HCT116 (cell line): Measurements from ENCODE around the gene ETV5. TPM values are rescaled to one million over a fixed set of nuclear protein-coding genes. Genes with fewer than 3 reads are reported as not detected.

Source experiments
- ATAC-seq: fragments of 200-7000 bp; cut with Tn5 transposase; 2 replicates; pipeline ENCODE4 v1.9.1; 2020; ENCODE audit warnings: mild to moderate bottlenecking, moderate library complexity
- BruUV-seq: library from RNA; stranded (reverse); fragments of 400-500 nt; replicated peaks from 2 replicates; lab custom pipeline; 2021; lab: Mats Ljungman, UMichigan
- CTCF ChIA-PET: fragments of 300-600 bp; sonication (Branson Sonifier 250); formaldehyde crosslinking; loops from one replicate; lab custom pipeline; 2021; ENCODE audit warnings: antibody characterized with exemption; lab: Charles Lee
- POLR2A ChIA-PET: fragments of 300-600, 350-600 bp; sonication (Branson Sonifier 250); formaldehyde crosslinking; loops from one replicate; lab custom pipeline; 2021; ENCODE audit warnings: antibody characterized with exemption; lab: Charles Lee
- RAD21 ChIA-PET, 2 experiments: fragments of 300-600 bp; sonication (Branson Sonifier 250); formaldehyde crosslinking; loops; one replicate each; lab custom pipeline; 2023; ENCODE audit warnings: low total read pairs in 2 of 2; ENCODE audit not compliant: uncharacterized antibody in 2 of 2, unreplicated experiment in 2 of 2, low non-redundant PET in 1 of 2; lab: Charles Lee
- DNase-seq: peaks from one replicate; pipeline ENCODE4 v3.0.0-alpha.2; 2010; ENCODE audit warnings: low read depth, low spot score
- H2AFZ ChIP-seq: fragments of 200-600 bp; shearing (Covaris generic), sonication (generic); 2 replicates; pipeline ENCODE4 v1.6.1; 2017; ENCODE audit warnings: low read depth, mixed run types, mixed read lengths, antibody characterized with exemption, low read length; ENCODE audit not compliant: poor library complexity, severe bottlenecking
- H3K27ac ChIP-seq: 2 replicates; pipeline ENCODE4 v1.5.1; 2012; ENCODE audit warnings: low read depth, low read length
- H3K27me3 ChIP-seq: fragments of 200-600 bp; sonication (generic); 2 replicates; pipeline ENCODE4 v1.6.1; 2016; ENCODE audit warnings: mixed run types, low read length, mixed read lengths; ENCODE audit not compliant: insufficient read depth
- H3K36me3 ChIP-seq, 2 experiments: fragments of 200-500 bp in 1 of 2; fragments of 200-600 bp in 1 of 2; sonication (Bioruptor generic) in 1 of 2; sonication (generic) in 1 of 2; 2 replicates each; pipeline versions ENCODE4 v1.5.1 to v1.6.1; 2014 to 2016; ENCODE audit warnings: low read length in 2 of 2, inconsistent platforms in 1 of 2, mixed read lengths in 1 of 2, mixed run types in 1 of 2; ENCODE audit not compliant: insufficient read depth in 2 of 2, control insufficient read depth in 1 of 2
- H3K4me1 ChIP-seq, 2 experiments: fragments of 200-600 bp in 1 of 2; sonication (generic) in 1 of 2; 2 replicates each; pipeline versions ENCODE4 v1.5.1 to v1.6.1; 2012 to 2017; ENCODE audit warnings: low read length in 2 of 2, inconsistent platforms in 1 of 2, mild to moderate bottlenecking in 1 of 2, mixed read lengths in 1 of 2, mixed run types in 1 of 2, moderate library complexity in 1 of 2; ENCODE audit not compliant: insufficient read depth in 2 of 2, control insufficient read depth in 1 of 2
- H3K4me2 ChIP-seq: fragments of 200-600 bp; sonication (generic); 2 replicates; pipeline ENCODE4 v1.6.1; 2017; ENCODE audit warnings: mixed run types, low read length, mixed read lengths
- H3K4me3 ChIP-seq, 2 experiments: fragments of 200-600 bp in 1 of 2; sonication (generic) in 1 of 2; replicated peaks in 1 of 2; 2 replicates each; pipeline ENCODE4 v1.5.1; 2011 to 2016; ENCODE audit warnings: low read length in 2 of 2, control low read depth in 1 of 2, low read depth in 1 of 2, mild to moderate bottlenecking in 1 of 2, mixed read lengths in 1 of 2, mixed run types in 1 of 2
- H3K79me2 ChIP-seq: fragments of 200-600 bp; sonication (generic); 2 replicates; pipeline ENCODE4 v1.6.1; 2017; ENCODE audit warnings: mild to moderate bottlenecking, mixed run types, low read length, moderate library complexity, mixed read lengths; ENCODE audit not compliant: insufficient read depth
- H3K9ac ChIP-seq: fragments of 200-600 bp; sonication (generic); 2 replicates; pipeline ENCODE4 v1.6.1; 2016; ENCODE audit warnings: low read length, mixed read lengths
- H3K9me2 ChIP-seq: fragments of 200-600 bp; sonication (generic), shearing (Covaris generic); 2 replicates; pipeline ENCODE4 v1.6.1; 2017; ENCODE audit warnings: mixed run types, mild to moderate bottlenecking, moderate library complexity; ENCODE audit not compliant: insufficient read depth
- H3K9me3 ChIP-seq, 2 experiments: fragments of 200-500 bp in 1 of 2; fragments of 200-600 bp in 1 of 2; sonication (Bioruptor generic) in 1 of 2; sonication (generic) in 1 of 2; 2 replicates each; pipeline ENCODE4 v1.6.1; 2014 to 2017; ENCODE audit warnings: low read length in 2 of 2, mixed read lengths in 2 of 2, inconsistent platforms in 1 of 2, low read depth in 1 of 2, mild to moderate bottlenecking in 1 of 2, mixed run types in 1 of 2, moderate library complexity in 1 of 2; ENCODE audit not compliant: control insufficient read depth in 1 of 2, insufficient read depth in 1 of 2
- H4K20me1 ChIP-seq: fragments of 200-600 bp; sonication (generic), shearing (Covaris generic); 2 replicates; pipeline ENCODE4 v1.6.1; 2017; ENCODE audit warnings: mixed run types, mild to moderate bottlenecking, moderate library complexity; ENCODE audit not compliant: insufficient read depth
- CEBPB ChIP-seq: IDR thresholded peaks from 2 replicates; pipeline ENCODE4 v1.6.1; 2012; ENCODE audit warnings: low read depth
- EGR1 ChIP-seq: IDR thresholded peaks from 2 replicates; pipeline ENCODE4 v1.6.1; 2012; ENCODE audit warnings: low read depth
- ELF1 ChIP-seq: IDR thresholded peaks from 2 replicates; pipeline ENCODE4 v1.6.1; 2012; ENCODE audit warnings: low read depth, borderline replicate concordance
- EZH2 ChIP-seq: fragments of 200-600 bp; sonication (generic); IDR thresholded peaks from 2 replicates; pipeline ENCODE4 v1.6.1; 2017; ENCODE audit warnings: antibody characterized with exemption, mixed run types
- EZH2phosphoT487 ChIP-seq: fragments of 200-600 bp; IDR thresholded peaks from 2 replicates; pipeline ENCODE4 v1.6.1; 2018; ENCODE audit warnings: antibody characterized with exemption, borderline replicate concordance
- JUND ChIP-seq: IDR thresholded peaks from 2 replicates; pipeline ENCODE4 v1.6.1; 2012
- POLR2A ChIP-seq: IDR thresholded peaks from 2 replicates; pipeline ENCODE4 v1.7.0; 2011; ENCODE audit warnings: borderline replicate concordance; ENCODE audit not compliant: insufficient read depth, insufficient read length; ENCODE audit errors: extremely low read depth
- POLR2AphosphoS5 ChIP-seq: IDR thresholded peaks from 2 replicates; pipeline ENCODE4 v1.6.1; 2011; ENCODE audit warnings: mild to moderate bottlenecking, low read depth, low read length, moderate library complexity
- SIN3A ChIP-seq: IDR thresholded peaks from 2 replicates; pipeline ENCODE4 v1.6.1; 2012; ENCODE audit warnings: low read depth
- SP1 ChIP-seq: IDR thresholded peaks from 2 replicates; pipeline ENCODE4 v1.6.1; 2012; ENCODE audit warnings: low read depth
- SRF ChIP-seq: IDR thresholded peaks from 2 replicates; pipeline ENCODE4 v1.6.1; 2012; ENCODE audit warnings: low read depth
- TCF7L2 ChIP-seq: IDR thresholded peaks from 2 replicates; pipeline ENCODE4 v1.7.0; 2011; ENCODE audit warnings: borderline replicate concordance, inconsistent platforms; ENCODE audit not compliant: insufficient read depth, insufficient read length; ENCODE audit errors: extremely low read depth
- YY1 ChIP-seq: IDR thresholded peaks from 2 replicates; pipeline ENCODE4 v1.6.1; 2011; ENCODE audit warnings: low read length, low read depth, moderate library complexity, mild to moderate bottlenecking; ENCODE audit not compliant: insufficient replicate concordance; ENCODE audit errors: extremely low read depth
- intact Hi-C: fragments of 100-400 bp; cut with micrococcal nuclease; formaldehyde crosslinking; loops from 2 replicates; pipeline ENCODE4 v1.10.0; 2022
- total RNA-seq: library from RNA; stranded (reverse); gene quantifications from one replicate; pipeline ENCODE4 v1.2.1, GENCODE V29; 2021; ENCODE audit not compliant: unreplicated experiment
- TF ChIP-seq, protein P1 (sequence below): IDR thresholded peaks from 2 replicates; pipeline ENCODE4 v1.6.1; 2012

ETV5 gene
- total RNA-seq, 1 experiment from 2014 or later, result 89.7 TPM

DNA sequence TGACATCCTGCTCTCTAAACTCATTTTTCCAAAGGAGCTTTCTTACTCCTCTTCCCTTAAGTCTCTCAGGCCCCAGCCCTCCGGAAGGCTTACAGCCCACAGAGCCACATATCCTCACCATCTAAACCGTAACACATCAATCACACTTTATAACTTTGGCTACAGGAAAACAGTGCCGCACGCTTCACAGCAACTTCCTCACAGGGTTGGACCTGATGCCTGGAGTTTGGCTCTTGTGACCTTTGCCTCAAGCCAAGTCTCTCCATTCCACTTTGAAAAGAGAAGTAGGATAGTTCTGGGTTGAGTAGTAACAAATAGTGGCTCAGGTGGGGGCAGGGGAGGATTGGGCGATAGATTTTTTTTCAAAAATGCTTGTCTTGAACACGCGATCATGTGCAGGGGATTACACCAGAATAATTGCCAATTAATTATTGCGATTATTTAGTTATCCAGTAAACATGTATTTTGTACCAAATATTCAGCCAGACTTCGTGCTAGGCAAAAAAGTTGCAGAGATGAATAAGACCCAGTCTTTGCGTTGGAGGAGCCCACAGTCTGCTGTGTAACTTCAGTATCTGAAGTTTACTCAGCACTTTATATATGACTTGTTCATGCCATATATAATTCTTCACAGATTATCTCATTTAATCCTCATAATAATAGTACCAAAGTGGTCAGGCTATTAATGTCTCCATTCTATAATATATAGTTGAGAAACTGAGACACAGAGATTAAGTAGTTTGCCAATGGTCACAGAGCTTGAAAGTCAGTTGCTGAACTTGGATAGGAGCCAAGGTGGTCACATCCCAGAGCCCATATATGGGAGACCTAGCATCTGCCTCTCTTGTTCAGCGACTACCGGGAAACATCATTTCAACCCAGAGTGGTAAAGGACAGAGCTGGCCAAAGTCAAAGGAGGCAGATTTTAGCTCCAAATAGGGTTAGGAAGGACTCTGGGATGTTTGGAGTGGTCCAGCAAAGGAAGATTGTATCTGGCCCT is 2.4 kb upstream of the ETV5 start:
- H3K9me3 ChIP-seq, result no peaks in the 10 kb centered on the region
- no peak overlapping the region for H3K9ac ChIP-seq
- intact Hi-C loops, result no loop called here
- no peak overlapping the region for H3K4me3 ChIP-seq
- ATAC-seq (no peak), DNase-seq (no peak)
- H3K4me1 ChIP-seq, result peaks cover 16 to 27% of the 10 kb centered on the region in 2 experiments
- no peaks in the 10 kb centered on the region for H3K27me3 ChIP-seq
- no peaks in the 10 kb centered on the region for H3K9me2 ChIP-seq
- CTCF ChIA-PET, result interaction anchor here (2.1 kb wide), 1 partner anchor 130 kb away, joined by 5 read pairs; no protein-coding TSS in a partner anchor
- TF ChIP-seq SP1 (no peak), EZH2phosphoT487 (no peak), CEBPB (no peak), TCF7L2 (no peak), JUND (no peak), POLR2AphosphoS5 (no peak), POLR2A (no peak), EZH2 (no peak), YY1 (no peak), SIN3A (no peak), ELF1 (no peak), SRF (no peak), EGR1 (no peak)
- TF ChIP-seq, protein P1, sequence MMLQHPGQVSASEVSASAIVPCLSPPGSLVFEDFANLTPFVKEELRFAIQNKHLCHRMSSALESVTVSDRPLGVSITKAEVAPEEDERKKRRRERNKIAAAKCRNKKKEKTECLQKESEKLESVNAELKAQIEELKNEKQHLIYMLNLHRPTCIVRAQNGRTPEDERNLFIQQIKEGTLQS, result no peak
- RAD21 ChIA-PET, result no interaction called here
- POLR2A ChIA-PET, result interaction anchor here (0.9 kb wide), 1 partner anchor 10 kb away, joined by 3 read pairs; no protein-coding TSS in a partner anchor
- H4K20me1 ChIP-seq, result no peaks in the 10 kb centered on the region
- no peak overlapping the region for H3K4me2 ChIP-seq
- no peak overlapping the region for H2AFZ ChIP-seq
- BruUV-seq, result no TSS peak
- H3K36me3 ChIP-seq, result no peaks in the 10 kb centered on the region
- peaks cover 24% of the 10 kb centered on the region for H3K79me2 ChIP-seq
- no peak overlapping the region for H3K27ac ChIP-seq
